ENCODE measurements around the gene TNS3.

Gene TNS3

GRCh38 chr7:47226696-47227095, 355.2 kb downstream of the TNS3 start:
- no peak for DNase-seq (ENCODE audit: low read depth in 2 of 2)

- no peak for DNase-seq (ENCODE audit: low read depth in 2 of 2)
These were observed 356.4 kb downstream of the TNS3 start for GRCh38 chr7:47225387-47226131.
